GM18499 (cell line): Measurements from ENCODE around the gene PUS1.
"Not testable (repeated sequence)": the region's sequence is repeated elsewhere in the genome, so short reads cannot be mapped to it uniquely, and the experiment has no call there.

Experiments used
- ATAC-seq: cut with Tn5 transposase; IDR thresholded peaks from one replicate; pipeline ENCODE4 v1.9.1; 2021; ENCODE audit warnings: moderate number of reproducible peaks; ENCODE audit not compliant: insufficient read depth, unreplicated experiment

Gene PUS1

GRCh38 chr12:131928711-131929580 is at the start of gene PUS1:
Gene PUS1, plus strand, starts transcription at chr12:131929276. Its CDS starts 447 bp downstream, at chr12:131929723.
- ATAC-seq: peak; percentile 39

DNA sequence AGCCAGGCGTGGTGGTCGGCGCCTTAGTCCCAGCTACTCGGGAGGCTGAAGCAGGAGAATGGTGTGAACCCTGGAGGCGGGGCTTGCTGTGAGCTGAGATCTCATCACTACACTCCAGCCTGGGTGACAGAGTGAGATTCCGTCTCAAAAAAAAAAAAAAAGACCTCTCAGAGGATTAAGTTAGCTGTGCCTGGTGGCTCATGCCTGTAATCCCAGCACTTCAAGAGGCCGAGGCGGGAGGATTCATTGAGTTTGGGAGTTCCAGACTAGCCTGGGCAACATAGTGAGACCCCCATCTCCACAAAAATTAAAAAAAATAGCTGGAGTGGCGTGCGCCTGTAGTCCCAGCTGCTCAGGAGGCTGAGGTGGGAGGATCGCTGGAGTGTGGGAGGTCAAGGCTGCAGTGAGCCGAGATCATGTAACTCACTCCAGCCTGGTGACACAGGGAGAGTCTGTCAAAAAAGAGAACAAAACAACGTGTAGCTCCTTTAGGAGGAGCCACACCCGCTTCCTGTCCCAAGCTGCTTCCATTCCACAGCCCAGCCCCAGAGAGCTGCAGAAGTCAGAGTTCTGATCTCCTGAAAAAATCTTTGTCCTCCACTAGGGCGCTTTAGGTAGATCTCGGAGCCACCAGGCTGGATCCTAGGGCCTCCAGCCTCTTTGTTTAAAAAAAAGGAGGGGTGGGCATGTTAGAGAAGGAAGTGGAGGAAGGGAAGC is 46.1 kb upstream of the PUS1 start:
- no peak for ATAC-seq

GRCh38 chr12:131883521-131883900 is 45.6 kb upstream of the PUS1 start:
- no peak for ATAC-seq

GRCh38 chr12:131885076-131885475 is 44.0 kb upstream of the PUS1 start:
- not testable (repeated sequence) for ATAC-seq

- no peak for ATAC-seq
Observed at GRCh38 chr12:131885543-131886057, 43.5 kb upstream of the PUS1 start.

- ATAC-seq: not testable (repeated sequence)
Observed at GRCh38 chr12:131891722-131892121, 37.4 kb upstream of the PUS1 start.

DNA sequence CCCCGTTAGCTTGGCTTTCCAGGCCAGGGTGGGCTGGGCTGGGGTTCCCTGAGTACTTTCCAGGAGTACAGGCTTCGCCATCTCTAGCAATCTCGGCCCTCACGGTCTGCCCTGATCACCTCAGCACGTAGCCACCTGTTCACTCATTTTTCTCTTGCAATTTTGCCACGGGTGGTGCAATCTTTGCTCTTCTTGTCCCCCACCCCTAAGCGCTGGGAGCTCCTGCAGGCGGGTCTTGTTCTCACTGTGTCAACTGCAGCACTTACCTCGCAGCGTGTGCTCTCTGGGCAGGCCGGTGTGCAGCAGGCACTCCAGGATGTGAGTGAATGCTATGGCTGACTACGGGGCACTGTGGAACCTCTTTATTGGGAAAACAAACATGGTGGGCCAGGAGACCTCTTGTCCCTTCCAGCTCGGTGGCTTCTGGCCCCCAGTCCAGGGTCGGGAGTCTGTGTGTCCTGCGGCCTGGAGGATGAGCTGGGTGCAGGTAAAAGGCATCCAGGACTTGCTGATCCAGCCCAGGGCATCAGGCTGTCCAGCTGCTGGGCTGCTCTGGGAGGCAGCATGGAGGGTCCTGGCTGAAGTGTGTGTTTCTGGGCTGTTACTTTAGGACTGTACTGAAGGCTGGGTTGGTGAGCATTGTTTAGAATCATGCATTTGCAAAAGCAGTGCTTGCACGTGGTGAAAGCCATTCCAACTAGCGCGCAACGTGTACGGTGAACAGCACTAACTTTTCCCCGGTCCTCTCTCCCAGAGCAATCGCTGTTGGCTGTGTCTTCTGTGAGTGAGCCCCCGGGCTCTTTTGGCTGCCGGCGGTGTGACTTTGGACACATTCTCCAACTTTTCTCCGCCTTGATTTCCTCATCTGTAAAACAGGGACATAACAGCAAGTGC is 36.1 kb upstream of the PUS1 start:
- no peak for ATAC-seq

- no peak for ATAC-seq
Observed at GRCh38 chr12:131893605-131894312, 35.3 kb upstream of the PUS1 start.

DNA sequence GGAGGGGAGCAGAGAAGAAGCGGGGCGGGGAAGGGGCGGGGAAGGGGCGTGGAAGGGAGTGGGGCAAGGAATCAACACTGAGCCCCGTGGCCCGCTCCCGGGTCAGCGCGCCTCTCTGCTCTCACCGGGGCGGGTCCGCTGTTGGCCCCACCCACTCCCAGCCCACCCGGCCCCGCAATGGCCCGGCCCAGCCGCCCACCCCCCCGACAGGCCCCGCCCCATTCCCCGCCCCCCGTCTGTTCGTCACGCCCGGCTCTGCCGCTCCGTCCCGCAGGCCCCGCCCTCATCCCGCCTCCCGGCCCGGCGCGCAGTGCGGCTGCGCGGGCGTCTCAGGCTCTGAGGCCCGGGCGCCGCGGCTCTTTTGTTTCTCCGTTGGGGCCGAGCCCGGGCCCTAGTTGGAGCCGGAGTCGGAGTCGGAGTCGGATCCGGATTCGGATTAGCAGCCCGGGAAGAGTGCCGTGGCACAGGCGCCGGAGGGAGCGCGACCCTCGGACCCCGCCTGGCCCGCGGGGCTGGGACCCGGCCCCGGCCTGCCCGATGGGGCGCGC is 34.7 kb upstream of the PUS1 start, which contains the start of gene ULK1:
Gene ULK1 (plus strand): TSS at position 310 of the 548 bp plus-strand sequence. CDS start 380 bp downstream, outside the sequence.
- peak; percentile 41 for ATAC-seq

GRCh38 chr12:131894981-131895639 is 34.0 kb upstream of the PUS1 start:
- no peak for ATAC-seq

GRCh38 chr12:131895640-131896079 is 33.4 kb upstream of the PUS1 start:
- no peak for ATAC-seq

DNA sequence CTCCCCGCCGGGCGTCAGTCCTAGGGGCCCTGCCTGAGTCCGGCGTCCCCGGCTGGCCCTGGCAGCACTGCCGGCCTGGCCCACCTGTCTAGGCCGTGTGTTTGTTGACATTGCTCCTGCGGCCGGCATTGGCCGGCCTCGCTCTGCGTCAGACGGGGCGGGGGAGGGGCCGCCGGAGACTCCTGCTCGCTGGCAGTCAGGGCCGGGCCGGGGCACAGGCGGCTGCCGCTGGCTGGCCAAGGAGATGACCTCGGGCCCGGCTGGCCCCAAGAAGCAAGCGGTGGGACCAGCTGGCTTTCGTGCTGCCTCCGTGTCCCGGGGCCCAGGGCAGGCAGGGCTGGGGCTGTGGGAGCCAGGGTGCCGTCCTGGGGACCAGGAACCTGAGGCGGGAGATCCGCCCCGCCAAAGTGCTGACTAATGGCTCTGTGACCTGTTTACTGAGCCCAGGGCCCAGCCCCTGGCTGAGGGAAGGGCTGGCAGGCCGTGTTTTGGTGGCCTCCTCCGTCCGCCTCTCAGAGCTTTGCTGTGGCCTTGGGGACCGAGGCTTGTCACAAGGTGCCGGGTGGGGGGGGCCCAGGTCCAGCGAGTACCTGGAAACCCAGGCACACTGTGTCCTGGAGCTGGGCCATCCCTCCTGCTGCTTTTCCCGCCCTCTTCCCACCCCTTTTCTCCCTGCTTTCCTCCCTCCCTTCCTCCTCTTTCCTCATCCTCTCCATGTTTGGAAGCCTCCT is 32.8 kb upstream of the PUS1 start:
- ATAC-seq: no peak

GRCh38 chr12:131896811-131897270 is 32.2 kb upstream of the PUS1 start:
- no peak for ATAC-seq

GRCh38 chr12:131897276-131897675 is 31.8 kb upstream of the PUS1 start:
- ATAC-seq: no peak

DNA sequence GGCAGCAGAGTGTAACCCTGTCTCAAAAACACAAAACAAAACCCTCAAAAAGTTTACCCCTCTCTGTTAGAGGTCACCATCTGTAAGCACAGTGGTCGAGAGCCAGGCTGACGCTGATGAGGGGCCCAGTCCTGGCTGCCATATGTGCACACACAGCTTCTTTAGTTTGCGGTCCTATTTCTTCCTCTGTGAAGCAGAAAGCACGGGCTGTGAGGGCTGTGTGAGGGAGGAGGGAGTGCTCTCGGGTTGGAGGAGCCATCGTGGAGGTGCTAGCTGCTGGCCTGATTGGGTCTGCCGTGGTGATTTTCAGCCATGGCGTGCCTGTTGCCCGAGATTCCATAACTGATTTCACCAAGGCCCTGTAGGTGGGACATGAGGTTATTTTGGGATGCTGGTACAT is 31.2 kb upstream of the PUS1 start:
- no peak for ATAC-seq

GRCh38 chr12:131900397-131900796 is 28.7 kb upstream of the PUS1 start:
- ATAC-seq: no peak

- no peak for ATAC-seq
Observed at GRCh38 chr12:131901431-131902331, 27.4 kb upstream of the PUS1 start.
